GF-D8 (cell line): Measurements from ENCODE around the gene LILRA6.
"Not testable (repeated sequence)": the region's sequence is repeated elsewhere in the genome, so short reads cannot be mapped to it uniquely, and the experiment has no call there.

Experiments used
- DNase-seq: peaks from one replicate; lab custom pipeline; 2025; lab: John Stamatoyannopoulos, UW

LILRA6 gene

GRCh38 chr19:54231077-54231931, 11.3 kb downstream of the LILRA6 start:
- DNase-seq = no peak

- DNase-seq = no peak
Measured at GRCh38 chr19:54230031-54230430, 12.6 kb downstream of the LILRA6 start.

- DNase-seq = no peak
Measured at GRCh38 chr19:54229146-54229545, 13.4 kb downstream of the LILRA6 start.

GRCh38 chr19:54224619-54225018, 18.0 kb downstream of the LILRA6 start:
- DNase-seq = not testable (repeated sequence)

- DNase-seq = not testable (repeated sequence)
Measured at GRCh38 chr19:54223937-54224281, 18.7 kb downstream of the LILRA6 start.

- DNase-seq = not testable (repeated sequence)
Measured at GRCh38 chr19:54223277-54223936, 19.2 kb downstream of the LILRA6 start.

- not testable (repeated sequence) for DNase-seq
Measured at GRCh38 chr19:54222474-54223276, 19.9 kb downstream of the LILRA6 start, which contains the start of gene LILRB3. TSS of gene LILRB3 (minus strand) at chr19:54223007. CDS start at chr19:54222976, 31 bp downstream.

GRCh38 chr19:54221947-54222346, 20.6 kb downstream of the LILRA6 start:
- not testable (repeated sequence) for DNase-seq

- DNase-seq = not testable (repeated sequence)
Measured at GRCh38 chr19:54219702-54220101, 22.9 kb downstream of the LILRA6 start.

GRCh38 chr19:54218960-54219661, 23.5 kb downstream of the LILRA6 start:
- no peak for DNase-seq

GRCh38 chr19:54218259-54218658, 24.3 kb downstream of the LILRA6 start:
- no peak for DNase-seq

- DNase-seq = not testable (repeated sequence)
Measured at GRCh38 chr19:54217517-54218247, 24.9 kb downstream of the LILRA6 start.

GRCh38 chr19:54216869-54217268, 25.7 kb downstream of the LILRA6 start:
- no peak for DNase-seq

GRCh38 chr19:54214734-54215133, 27.9 kb downstream of the LILRA6 start:
- not testable (repeated sequence) for DNase-seq

GRCh38 chr19:54214217-54214616, 28.4 kb downstream of the LILRA6 start:
- not testable (repeated sequence) for DNase-seq

GRCh38 chr19:54211235-54211634, 31.4 kb downstream of the LILRA6 start:
- no peak for DNase-seq

- peak; percentile 76 for DNase-seq
Measured at GRCh38 chr19:54209811-54210494, 32.6 kb downstream of the LILRA6 start.

- no peak for DNase-seq
Measured at GRCh38 chr19:54209058-54209810, 33.4 kb downstream of the LILRA6 start.

GRCh38 chr19:54208784-54209057, 33.9 kb downstream of the LILRA6 start:
- DNase-seq = no peak
